Left renal cortex interstitium (tissue), 4 donors: ENCODE results near the gene TRIM24. TPM values are rescaled to one million over a fixed set of nuclear protein-coding genes. Genes with fewer than 3 reads are reported as not detected.

Experiments
- DNase-seq, 4 donors: peaks; one replicate each; pipeline ENCODE4 v3.0.0-alpha.2; 2013; ENCODE audit warnings: low read depth in 4 of 4, low spot score in 2 of 4, missing footprints in 1 of 4
- polyA plus RNA-seq, 4 donors: library from polyadenylated mRNA; unstranded; fragments of 120-200 nt; gene quantifications; one replicate each; pipeline ENCODE4 v1.2.1, GENCODE V29; 2013; ENCODE audit not compliant: insufficient read length in 4 of 4

TRIM24 gene
- polyA plus RNA-seq, 4 donors, result 51.7 to 58.7 (median 54.9) TPM

DNA sequence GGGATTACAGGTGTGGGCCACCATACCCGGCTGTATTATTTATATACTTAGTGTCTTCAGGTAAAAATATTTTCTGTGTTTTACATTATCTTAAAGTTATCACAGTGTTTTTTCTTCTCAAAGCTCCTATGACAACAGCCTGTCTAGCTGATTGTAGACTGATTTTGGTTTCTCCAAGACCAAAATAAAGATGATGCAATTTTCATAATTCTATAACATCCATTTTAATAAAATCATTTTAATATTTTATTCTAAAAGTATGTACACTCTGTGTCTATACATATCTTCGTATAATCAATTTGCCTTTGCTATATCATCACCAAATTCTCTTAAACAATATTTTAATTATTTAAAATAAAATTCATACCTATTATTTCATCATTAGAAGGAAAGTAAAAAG, 108.6 kb downstream of the TRIM24 start:
- no peak for DNase-seq

- no peak for DNase-seq
Observed at GRCh38 chr7:138569418-138569817, 109.4 kb downstream of the TRIM24 start.

DNA sequence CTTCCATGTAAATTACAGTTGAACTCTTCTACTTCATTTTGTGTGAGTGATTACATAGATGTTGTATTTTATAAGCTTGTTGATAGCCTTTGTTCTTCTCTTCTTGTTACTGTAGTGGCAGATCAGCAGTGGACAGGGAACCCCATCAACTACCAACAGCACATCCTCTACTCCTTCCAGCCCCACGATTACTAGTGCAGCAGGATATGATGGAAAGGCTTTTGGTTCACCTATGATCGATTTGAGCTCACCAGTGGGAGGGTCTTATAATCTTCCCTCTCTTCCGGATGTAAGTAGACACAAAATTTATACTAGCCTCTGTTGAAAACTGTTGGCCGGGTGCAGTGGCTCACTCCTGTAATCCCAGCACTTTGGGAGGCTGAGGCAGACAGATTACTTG, 110.7 kb downstream of the TRIM24 start:
- no peak for DNase-seq

DNA sequence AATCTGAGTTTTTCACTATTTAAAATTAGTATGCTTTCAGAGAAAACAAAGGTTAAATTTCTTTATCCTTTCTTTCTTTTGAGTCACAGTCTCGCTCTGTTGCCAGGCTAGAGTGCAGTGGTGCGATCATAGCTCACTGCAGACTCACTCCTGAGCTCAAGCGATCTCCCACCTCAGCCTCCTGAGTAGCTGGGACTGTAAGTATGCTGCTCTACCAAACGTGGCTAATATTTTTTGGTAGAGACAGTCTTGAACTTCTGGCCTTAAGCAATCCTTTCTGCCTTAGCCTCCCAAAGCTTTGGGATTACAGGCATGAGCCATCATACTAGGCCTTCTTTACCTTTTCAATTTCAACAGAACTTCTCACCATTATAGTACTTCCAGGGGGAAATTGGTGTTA, 113.7 kb downstream of the TRIM24 start:
- no peak for DNase-seq

DNA sequence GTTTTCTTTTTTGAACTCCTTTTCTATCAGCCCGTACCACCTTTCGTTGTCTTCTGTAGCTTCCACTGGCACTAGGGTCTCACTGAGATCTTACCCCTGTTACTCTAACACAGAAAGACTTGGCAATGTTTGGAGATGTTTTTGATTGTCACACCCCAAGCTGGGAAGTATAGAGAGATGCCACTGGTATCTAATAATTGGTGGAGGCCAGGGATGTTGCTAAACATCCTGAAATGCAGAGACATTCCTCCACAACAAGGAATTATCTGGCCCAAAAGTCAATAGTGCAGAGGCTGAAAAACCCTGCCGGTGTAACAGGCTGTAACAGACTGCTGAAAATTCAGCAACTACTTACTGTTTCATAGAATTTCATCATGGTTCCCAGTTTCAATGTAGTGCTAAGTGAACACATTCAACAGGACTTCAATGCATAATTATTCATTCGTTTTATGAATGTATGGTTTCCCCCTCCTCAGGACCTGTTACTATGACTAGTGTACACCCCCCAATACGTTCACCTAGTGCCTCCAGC, 115.9 kb downstream of the TRIM24 start:
- DNase-seq, result no peak

GRCh38 chr7:138579136-138579535, 119.1 kb downstream of the TRIM24 start:
- no peak for DNase-seq

GRCh38 chr7:138579671-138580070, 119.6 kb downstream of the TRIM24 start:
- no peak for DNase-seq

GRCh38 chr7:138581065-138581464, 121.0 kb downstream of the TRIM24 start:
- no peak for DNase-seq

- no peak for DNase-seq
Observed at GRCh38 chr7:138584283-138584682, 124.2 kb downstream of the TRIM24 start.

- no peak for DNase-seq
Observed at GRCh38 chr7:138584696-138585095, 124.6 kb downstream of the TRIM24 start.

DNA sequence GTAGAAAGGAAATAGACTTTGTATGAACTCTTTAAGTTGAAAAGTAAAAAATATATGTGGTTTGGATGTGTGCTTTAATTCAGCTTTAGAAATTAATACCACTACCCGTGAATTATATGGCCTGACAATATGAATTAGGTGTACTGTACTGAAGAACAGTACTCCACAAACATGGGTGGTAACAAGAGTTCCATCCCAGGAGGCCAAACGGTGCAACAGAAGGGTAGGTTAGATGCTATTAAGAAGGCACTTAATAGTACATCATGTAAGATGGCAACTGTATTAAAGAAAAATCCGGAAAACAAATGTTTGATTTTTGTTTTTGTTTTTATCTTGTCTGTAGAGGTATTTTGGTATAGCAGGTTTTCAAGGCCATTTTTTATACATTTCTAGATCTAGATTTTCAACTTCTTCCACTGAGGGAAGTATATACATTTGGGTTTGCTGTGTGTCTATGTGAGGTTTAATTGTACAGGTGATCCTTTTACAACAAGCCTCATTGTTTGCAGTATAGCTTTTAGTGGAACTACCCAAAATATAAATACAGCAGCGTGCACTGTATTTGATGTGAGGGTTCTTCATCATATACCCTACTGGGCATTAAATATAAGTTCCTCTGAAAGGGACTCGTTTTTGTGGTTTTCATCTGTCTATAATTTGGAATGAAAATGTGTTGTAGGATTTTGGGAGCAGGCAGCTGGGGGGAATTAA, 125.4 kb downstream of the TRIM24 start:
- DNase-seq, result no peak

DNA sequence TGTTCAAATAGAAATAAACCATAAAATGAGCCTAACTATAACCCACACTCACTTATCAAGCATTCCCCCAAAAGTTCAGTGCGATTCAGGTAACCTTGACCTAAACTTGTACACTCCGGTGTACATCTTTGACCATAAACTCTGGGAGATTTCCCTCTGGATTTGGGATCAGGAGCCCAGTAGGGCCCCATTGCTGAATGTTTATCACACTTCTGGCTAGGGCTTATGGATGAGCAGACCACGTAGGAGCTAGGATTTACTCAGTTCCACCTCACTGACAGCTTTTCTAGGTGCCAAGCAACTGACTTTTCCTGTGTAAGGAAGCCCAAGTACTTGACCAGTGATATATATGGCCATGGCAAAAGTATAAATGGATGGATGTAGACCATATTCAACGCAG, 127.4 kb downstream of the TRIM24 start:
- DNase-seq, result no peak

DNA sequence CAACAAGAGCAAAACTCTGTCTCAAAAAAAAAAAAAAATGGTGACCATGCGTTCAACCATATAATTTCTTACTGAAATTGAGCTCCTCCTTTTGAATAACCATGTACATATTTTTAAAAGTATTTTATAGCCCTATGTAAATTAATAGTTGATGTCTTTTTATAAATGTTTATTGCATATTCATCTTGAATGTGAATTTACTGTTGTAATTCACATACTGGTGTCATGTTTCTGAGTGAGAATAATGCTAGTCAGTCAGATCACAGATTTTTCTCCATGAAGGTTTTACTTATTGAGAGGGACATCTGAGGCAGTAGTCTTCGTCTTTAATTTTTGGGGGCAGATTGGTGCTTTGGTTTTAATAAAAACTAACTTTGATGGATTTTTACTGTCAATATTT, 128.9 kb downstream of the TRIM24 start:
- DNase-seq, result no peak

- DNase-seq, result no peak
Observed at GRCh38 chr7:138590154-138590553, 130.1 kb downstream of the TRIM24 start.

GRCh38 chr7:138595454-138595853, 135.4 kb downstream of the TRIM24 start:
- DNase-seq, result no peak

DNA sequence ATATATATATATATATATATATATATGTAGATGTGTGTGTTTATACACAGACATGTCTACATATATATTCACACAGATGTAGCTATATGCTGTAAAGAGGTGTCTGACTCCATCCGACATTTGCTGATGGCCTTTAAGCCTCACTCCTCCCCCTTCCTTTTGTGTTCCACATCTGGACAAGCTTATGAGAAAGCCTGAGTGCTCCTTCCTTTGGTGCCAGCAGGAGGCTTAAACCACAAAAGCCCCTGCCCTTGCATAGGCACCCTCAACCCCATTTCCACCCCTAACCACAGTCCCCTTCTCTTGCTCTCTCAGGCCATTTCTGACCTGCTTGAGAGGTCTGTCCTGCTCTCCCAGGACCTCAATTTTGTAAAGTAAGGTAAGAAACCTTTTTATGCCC, 142.4 kb downstream of the TRIM24 start:
- no peak for DNase-seq

- no peak for DNase-seq
Observed at GRCh38 chr7:138603549-138604318, 143.7 kb downstream of the TRIM24 start.

DNA sequence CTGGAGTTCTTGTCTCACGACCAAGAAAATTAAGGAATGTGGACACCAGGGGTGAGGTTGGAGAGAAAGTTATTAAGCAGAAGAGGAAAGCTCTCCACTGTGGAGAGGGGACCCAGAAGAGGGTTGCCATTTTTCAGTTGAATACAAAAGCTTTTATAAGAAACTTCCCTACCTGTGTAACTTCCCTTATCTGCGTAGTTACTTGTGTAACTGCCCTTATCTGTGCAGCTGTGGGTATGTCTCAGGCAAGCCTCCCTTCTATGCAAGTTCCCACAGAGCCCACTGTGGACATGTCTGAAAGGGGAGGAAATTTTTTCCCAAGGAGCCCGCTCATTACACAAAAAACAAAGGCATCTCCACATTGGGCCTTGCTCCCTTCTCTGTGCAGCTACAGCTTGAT, 146.2 kb downstream of the TRIM24 start:
- no peak for DNase-seq

DNA sequence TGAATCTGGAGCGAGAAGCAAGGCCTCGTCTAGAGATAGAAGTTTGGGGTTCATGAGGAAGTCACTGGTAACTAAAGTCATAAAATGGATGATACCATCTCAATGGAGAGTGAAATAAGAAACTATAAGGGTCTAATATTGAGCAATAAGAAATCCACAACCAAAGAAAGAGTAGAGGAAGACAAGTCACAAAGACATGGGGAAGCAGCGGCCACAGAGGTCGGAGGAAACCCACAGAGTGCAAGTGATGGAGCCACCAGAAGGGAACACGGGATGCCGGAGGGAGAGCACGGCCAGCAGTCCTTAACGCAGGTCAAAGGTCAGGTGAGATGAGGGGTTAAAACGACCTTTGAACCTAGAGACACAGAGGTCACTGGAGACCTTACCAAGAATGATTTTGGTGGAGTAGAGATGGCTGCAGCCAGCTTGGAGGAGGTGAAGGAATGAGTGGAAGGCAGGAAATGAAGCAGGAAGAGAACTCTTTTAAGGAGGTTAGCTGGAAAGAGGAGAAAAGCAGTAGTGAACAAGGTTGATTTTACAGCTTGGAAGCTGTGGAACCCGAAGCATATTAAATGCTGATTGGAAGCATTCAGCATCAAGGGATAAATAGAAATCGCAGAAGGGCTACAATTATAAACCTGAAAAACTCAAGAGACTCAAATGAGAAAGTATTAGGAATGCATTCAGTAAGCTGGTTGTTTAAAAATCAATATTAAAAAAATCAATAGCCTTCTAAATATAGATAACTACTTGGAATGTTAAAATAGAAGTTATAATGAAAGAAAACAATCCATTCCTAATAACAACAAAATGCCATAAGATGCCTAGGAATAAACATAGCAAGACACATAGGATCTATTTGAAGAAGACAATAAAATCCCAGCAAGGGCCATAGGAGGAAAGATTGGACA, 147.4 kb downstream of the TRIM24 start:
- DNase-seq, result no peak

DNA sequence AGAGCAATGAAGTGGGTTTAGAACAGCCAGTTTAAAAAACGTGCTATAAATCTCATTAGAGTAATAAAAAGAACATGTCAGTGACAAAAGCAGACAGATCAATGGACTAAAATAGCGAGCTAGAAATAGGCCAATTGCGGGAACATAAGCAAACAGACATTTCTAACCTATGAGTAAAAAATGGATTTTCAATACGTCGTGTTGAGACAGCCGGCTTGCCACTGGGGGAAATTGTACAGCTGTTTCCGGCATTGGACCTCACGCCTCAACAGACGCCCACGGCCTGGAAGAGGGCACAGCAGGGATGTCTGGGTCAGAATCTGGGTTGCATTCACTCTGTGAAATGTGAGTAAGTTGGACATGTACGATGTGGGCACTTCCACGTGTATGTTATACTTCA, 148.2 kb downstream of the TRIM24 start:
- no peak for DNase-seq

DNA sequence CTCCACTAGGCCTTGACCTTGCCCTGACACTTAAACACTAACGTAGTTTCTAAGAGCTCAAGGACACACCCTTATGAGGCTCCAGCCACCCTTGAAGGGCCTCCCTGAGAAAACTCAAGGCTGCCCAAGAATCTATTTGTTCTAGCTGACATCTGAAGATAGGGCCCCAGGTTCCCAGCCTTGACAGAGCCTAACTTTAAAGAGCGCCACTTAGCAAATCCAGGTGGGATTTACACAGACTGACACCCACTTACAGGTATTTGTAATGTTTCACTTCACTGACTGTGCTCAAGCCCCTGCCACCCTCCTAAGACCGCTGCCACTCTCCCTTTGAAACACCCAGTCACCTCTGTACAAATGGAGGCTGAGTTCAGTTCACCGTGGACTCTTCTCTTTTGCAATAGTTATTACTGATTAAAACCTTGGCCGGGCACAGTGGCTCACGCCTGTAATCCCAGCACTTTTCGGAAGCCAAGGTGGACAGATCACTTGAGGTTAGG, 150.7 kb downstream of the TRIM24 start:
- DNase-seq, result no peak
